Hematopoietic multipotent progenitor cell treated with erythropoietin and hydrocortisone succinate and interleukin-3 and kit ligand, for 4 days (in vitro differentiated cells): ENCODE measurements around the gene ACAD8.

Experiments
- DNase-seq: peaks from one replicate; pipeline ENCODE4 v3.0.0-alpha.2; 2015

The ACAD8 gene

GRCh38 chr11:134292661-134293060 is 39.3 kb downstream of the ACAD8 start:
- no peak for DNase-seq

- DNase-seq = no peak
These were observed 40.0 kb downstream of the ACAD8 start for GRCh38 chr11:134293119-134294113.

GRCh38 chr11:134294664-134295063 is 41.3 kb downstream of the ACAD8 start:
- no peak for DNase-seq

GRCh38 chr11:134312223-134312622 is 58.9 kb downstream of the ACAD8 start:
- DNase-seq = no peak

GRCh38 chr11:134312807-134313206 is 59.4 kb downstream of the ACAD8 start:
- DNase-seq = no peak

GRCh38 chr11:134313379-134313778 is 60.0 kb downstream of the ACAD8 start:
- no peak for DNase-seq

- DNase-seq = no peak
These were observed 60.6 kb downstream of the ACAD8 start for GRCh38 chr11:134313821-134314607.
